RWPE2 (cell line): Measurements from ENCODE around the gene MFAP2.
A peak's percentile ranks its signal among the peaks of the same experiment; 100 is the strongest.

Experiments
- ATAC-seq: fragments of 200-7000 bp; cut with Tn5 transposase; 3 replicates; pipeline ENCODE4 v1.9.1; 2021; ENCODE audit warnings: low read depth
- DNase-seq: peaks from one replicate; pipeline ENCODE4 v3.0.0-alpha.2; 2020; ENCODE audit warnings: low spot score
- H3K27ac ChIP-seq: fragments of 450-650 bp; 2 replicates; pipeline ENCODE4 v1.5.1; 2017; ENCODE audit warnings: mild to moderate bottlenecking; ENCODE audit not compliant: poor library complexity, severe bottlenecking
- H3K27me3 ChIP-seq: fragments of 250-450 bp; sonication (Bioruptor Pico); 2 replicates; pipeline ENCODE4 v1.5.1; 2021; ENCODE audit warnings: mild to moderate bottlenecking, moderate library complexity; ENCODE audit not compliant: insufficient read depth, poor library complexity, severe bottlenecking
- H3K36me3 ChIP-seq: fragments of 250-450 bp; sonication (Bioruptor Pico); 2 replicates; pipeline ENCODE4 v1.5.1; 2020; ENCODE audit warnings: low read depth, mild to moderate bottlenecking, moderate library complexity
- H3K4me1 ChIP-seq: fragments of 250-450 bp; sonication (Bioruptor Pico); 2 replicates; pipeline ENCODE4 v1.5.1; 2021; ENCODE audit warnings: mild to moderate bottlenecking, moderate library complexity; ENCODE audit not compliant: insufficient read depth, poor library complexity, severe bottlenecking
- H3K4me3 ChIP-seq: fragments of 250-450 bp; sonication (Bioruptor Pico); 2 replicates; pipeline ENCODE4 v1.5.1; 2021; ENCODE audit warnings: mild to moderate bottlenecking, moderate library complexity; ENCODE audit not compliant: severe bottlenecking
- H3K9me3 ChIP-seq: fragments of 250-450 bp; sonication (Bioruptor Pico); 2 replicates; pipeline ENCODE4 v1.5.1; 2021; ENCODE audit warnings: mild to moderate bottlenecking, moderate library complexity; ENCODE audit not compliant: severe bottlenecking
- TF ChIP-seq, protein P1 (sequence below): fragments of 450-650 bp; IDR thresholded peaks from one replicate; pipeline ENCODE4 v1.5.1; 2017; ENCODE audit warnings: mild to moderate bottlenecking, moderate library complexity; ENCODE audit not compliant: poor library complexity, severe bottlenecking

MFAP2 gene, protein sequence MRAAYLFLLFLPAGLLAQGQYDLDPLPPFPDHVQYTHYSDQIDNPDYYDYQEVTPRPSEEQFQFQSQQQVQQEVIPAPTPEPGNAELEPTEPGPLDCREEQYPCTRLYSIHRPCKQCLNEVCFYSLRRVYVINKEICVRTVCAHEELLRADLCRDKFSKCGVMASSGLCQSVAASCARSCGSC

DNA sequence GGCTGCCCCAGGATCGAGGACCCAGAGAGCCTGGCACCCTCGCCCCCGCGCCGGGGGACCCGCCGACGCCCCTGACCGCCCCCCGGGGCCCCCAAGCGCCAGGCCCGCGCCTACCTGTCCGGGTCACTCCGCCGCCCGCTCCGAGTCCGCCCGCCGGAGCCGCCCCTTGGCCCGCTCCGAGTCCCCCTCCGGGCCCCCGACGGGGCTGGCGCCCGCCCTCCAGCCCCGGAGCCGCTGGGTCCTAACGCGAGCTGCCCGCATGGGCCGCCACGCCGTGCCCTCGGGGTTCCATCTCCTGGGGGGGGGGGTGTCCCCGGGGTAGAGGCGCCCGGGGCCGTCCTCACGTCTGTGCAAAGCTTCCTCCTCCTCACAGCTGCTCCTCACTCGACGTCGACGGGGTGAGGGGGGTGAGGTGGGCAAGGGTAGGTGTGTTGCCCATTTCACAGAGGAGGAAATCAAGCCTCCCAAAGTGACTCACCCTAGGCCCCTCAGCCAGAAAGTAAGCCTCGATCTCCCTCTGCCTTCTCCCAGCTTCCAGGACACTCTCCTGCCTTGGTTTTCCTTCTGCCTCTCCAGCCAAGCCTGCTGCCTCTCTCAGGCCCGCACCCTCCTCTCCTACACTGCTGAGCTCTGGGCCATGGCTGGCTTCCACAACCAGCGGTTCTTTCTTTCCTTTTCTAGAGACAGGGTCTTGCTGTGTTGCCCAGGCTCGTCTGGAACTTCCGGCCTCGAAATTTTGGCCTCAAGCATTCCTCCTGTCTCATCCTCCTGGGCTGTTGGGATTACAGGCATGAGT lies at the start of gene MFAP2:
TSS of gene MFAP2 (minus strand) at position 148 of the 796 bp plus-strand sequence. CDS start 2,347 bp downstream, outside the sequence.
- Histone ChIP-seq H3K36me3 (no peaks in the 10 kb centered on the region), H3K9me3 (no peaks in the 10 kb centered on the region), H3K27ac (peak within 1 kb of the TSS; percentile 73), H3K4me1 (peaks cover 13% of the 10 kb centered on the region), H3K27me3 (no peaks in the 10 kb centered on the region), H3K4me3 (peak within 1 kb of the TSS; percentile 38)
- TF ChIP-seq, protein P1, sequence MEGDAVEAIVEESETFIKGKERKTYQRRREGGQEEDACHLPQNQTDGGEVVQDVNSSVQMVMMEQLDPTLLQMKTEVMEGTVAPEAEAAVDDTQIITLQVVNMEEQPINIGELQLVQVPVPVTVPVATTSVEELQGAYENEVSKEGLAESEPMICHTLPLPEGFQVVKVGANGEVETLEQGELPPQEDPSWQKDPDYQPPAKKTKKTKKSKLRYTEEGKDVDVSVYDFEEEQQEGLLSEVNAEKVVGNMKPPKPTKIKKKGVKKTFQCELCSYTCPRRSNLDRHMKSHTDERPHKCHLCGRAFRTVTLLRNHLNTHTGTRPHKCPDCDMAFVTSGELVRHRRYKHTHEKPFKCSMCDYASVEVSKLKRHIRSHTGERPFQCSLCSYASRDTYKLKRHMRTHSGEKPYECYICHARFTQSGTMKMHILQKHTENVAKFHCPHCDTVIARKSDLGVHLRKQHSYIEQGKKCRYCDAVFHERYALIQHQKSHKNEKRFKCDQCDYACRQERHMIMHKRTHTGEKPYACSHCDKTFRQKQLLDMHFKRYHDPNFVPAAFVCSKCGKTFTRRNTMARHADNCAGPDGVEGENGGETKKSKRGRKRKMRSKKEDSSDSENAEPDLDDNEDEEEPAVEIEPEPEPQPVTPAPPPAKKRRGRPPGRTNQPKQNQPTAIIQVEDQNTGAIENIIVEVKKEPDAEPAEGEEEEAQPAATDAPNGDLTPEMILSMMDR, result no peak
- no peak for ATAC-seq
- no peak for DNase-seq

DNA sequence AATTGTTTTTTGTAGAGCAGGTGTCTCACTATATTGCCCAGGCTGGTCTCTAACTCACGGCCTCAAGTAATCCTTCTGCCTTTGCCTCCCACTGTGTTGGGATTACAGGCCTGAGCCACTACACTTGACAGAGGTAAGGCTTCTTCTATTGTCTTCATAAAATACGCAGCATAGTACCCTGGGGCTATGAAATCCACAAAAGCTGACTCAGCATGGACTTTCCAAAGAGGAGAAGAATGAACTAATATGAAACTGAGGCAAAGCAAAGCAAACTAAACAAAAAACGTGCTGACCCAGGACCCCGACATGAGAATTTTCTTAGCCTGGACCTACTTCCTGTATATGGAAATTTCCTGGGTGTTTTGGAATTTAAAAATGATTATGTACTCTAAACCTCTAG lies 49.8 kb upstream of the MFAP2 start:
- peaks cover 88% of the 10 kb centered on the region for H3K36me3 ChIP-seq
- no peak for DNase-seq
- no peaks in the 10 kb centered on the region for H3K27me3 ChIP-seq
- H3K27ac ChIP-seq, result no peak overlapping the region
- TF ChIP-seq, protein P1, result no peak
- H3K9me3 ChIP-seq, result no peaks in the 10 kb centered on the region
- no peak overlapping the region for H3K4me3 ChIP-seq
- no peak for ATAC-seq
- no peaks in the 10 kb centered on the region for H3K4me1 ChIP-seq

DNA sequence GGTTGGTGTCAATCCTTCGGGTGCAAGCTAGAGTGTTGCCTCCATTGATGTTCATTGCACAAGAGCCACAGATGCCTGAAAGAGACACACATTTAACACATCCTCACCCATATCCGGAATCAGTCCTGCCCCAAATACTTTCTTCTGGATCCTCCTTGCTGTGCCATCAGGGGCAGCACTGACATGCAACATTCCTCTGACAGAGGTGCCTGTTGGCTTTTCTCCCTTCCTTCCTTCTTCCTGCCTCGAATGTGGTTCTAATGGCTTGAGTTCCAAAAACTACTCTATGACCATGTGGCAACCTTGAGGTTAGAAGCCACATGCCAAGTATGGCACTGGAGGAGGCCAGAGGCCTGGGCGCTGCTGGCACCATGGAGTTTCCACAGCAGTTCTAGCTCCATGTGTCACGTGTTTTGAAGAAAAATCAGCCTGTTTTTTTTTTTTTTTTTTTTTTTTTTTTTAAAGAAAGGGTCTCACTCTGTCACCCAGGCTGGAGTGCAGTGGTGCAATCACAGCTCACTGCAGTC lies 48.3 kb upstream of the MFAP2 start:
- TF ChIP-seq, protein P1, result no peak
- no peak for DNase-seq
- H3K4me3 ChIP-seq, result no peak overlapping the region
- ATAC-seq, result no peak
- no peak overlapping the region for H3K27ac ChIP-seq
- H3K36me3 ChIP-seq, result peaks cover 89% of the 10 kb centered on the region
- no peaks in the 10 kb centered on the region for H3K27me3 ChIP-seq
- no peaks in the 10 kb centered on the region for H3K9me3 ChIP-seq
- no peaks in the 10 kb centered on the region for H3K4me1 ChIP-seq

DNA sequence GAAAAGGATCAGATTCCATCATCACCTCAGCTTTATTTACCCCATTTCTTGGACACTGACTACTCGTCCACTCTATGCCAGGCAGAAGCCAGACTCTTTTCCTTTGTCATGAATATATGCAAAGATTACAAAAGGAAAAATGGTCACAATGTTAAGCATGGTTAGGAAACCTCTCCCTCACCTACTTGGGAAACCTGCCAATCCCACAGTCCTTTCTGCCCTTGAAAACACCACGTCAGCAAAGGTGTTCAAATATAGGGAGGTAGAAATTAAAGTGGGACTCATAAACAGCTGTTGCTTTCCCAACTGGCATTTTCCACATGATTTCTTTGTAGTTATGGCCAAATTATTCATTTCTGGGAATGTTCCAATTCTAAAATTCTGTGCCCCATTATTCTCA lies 47.5 kb upstream of the MFAP2 start:
- Histone ChIP-seq H3K27ac (no peak overlapping the region), H3K9me3 (no peaks in the 10 kb centered on the region), H3K27me3 (no peaks in the 10 kb centered on the region), H3K4me1 (no peaks in the 10 kb centered on the region), H3K36me3 (peaks cover 93% of the 10 kb centered on the region), H3K4me3 (no peak overlapping the region)
- DNase-seq (no peak), ATAC-seq (no peak)
- TF ChIP-seq, protein P1, result no peak
